ENCODE data around the gene POLR2B. TPM values are rescaled to one million over a fixed set of nuclear protein-coding genes. Genes with fewer than 3 reads are reported as not detected.

POLR2B gene
- total and polyA plus RNA-seq, 2 experiments from 2014 or later, result 52.4 to 110 TPM

DNA sequence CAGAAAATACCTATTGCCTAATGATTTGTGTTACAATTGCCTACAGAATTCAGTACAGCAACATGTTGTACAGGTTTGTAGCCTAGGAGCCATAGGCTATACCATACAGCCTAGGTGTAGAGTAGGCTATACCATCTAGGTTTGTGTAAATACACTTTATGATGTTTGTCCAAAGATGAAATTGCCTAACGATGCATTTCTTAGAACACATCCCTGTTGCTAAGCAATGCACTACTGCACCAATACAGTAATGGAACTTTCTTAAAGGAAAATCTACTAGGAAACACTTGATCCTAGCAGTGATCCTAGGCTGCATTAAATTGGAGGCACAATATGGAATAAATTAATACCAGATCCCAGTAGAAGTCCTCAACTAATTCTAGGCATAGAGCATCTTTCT, 19.6 kb upstream of the POLR2B start:
- WGBS (ENCODE audit: low lambda C conversion rate, missing lambda C conversion rate), result 61% methylated on average over 1 of the region's 1 CpG
- no peaks in the 10 kb centered on the region for H3K36me3 ChIP-seq (replicated peaks; ENCODE audit: insufficient read depth, low read depth)

DNA sequence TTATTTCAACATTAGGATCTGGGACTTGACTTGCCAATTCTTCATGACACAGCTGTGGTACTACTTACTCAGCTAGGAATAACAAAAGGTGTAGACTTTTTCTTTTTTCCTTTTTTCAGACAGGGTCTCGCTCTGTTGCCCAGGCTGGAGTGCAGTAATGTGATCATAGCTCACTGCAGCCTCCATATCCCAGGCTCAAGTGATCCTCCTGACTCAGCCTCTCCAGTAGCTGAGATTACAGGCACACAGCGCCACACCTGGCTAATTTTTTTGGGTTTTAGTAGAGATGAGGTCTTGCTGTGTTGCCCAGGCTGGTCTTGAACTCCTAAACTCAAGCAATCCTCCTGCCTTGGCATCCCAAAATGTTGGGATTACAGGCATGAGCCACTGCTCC, 17.6 kb upstream of the POLR2B start:
- DNase-seq (ENCODE audit: low spot score), result no peak
- 93% methylated on average over 2 of the region's 2 CpGs for WGBS (ENCODE audit: low lambda C conversion rate, missing lambda C conversion rate)
- H3K9me2 ChIP-seq (replicated peaks; ENCODE audit: insufficient read depth), result no peaks in the 10 kb centered on the region
- H3K4me2 ChIP-seq, result no peak overlapping the region
- H4K20me1 ChIP-seq (ENCODE audit: insufficient read depth, poor library complexity, severe bottlenecking), result no peaks in the 10 kb centered on the region
- no peak overlapping the region for H3K27ac ChIP-seq
- TF ChIP-seq EZH2phosphoT487 (IDR thresholded peaks at IDR 0.05; ENCODE audit: low read depth, severe bottlenecking, unreplicated experiment), result no peak
- TF ChIP-seq, protein P1, sequence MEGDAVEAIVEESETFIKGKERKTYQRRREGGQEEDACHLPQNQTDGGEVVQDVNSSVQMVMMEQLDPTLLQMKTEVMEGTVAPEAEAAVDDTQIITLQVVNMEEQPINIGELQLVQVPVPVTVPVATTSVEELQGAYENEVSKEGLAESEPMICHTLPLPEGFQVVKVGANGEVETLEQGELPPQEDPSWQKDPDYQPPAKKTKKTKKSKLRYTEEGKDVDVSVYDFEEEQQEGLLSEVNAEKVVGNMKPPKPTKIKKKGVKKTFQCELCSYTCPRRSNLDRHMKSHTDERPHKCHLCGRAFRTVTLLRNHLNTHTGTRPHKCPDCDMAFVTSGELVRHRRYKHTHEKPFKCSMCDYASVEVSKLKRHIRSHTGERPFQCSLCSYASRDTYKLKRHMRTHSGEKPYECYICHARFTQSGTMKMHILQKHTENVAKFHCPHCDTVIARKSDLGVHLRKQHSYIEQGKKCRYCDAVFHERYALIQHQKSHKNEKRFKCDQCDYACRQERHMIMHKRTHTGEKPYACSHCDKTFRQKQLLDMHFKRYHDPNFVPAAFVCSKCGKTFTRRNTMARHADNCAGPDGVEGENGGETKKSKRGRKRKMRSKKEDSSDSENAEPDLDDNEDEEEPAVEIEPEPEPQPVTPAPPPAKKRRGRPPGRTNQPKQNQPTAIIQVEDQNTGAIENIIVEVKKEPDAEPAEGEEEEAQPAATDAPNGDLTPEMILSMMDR (IDR thresholded peaks at IDR 0.05; ENCODE audit: poor library complexity), result no peak
- TF ChIP-seq EZH2 (IDR thresholded peaks at IDR 0.05; ENCODE audit: borderline replicate concordance), result no peak
- no peaks in the 10 kb centered on the region for H3K9me3 ChIP-seq (ENCODE audit: low read depth)
- no peaks in the 10 kb centered on the region for H3K4me1 ChIP-seq (ENCODE audit: insufficient read depth)
- no peaks in the 10 kb centered on the region for H3K36me3 ChIP-seq (replicated peaks; ENCODE audit: insufficient read depth, low read depth)
- H3K27me3 ChIP-seq, result no peaks in the 10 kb centered on the region
- no peak overlapping the region for H2AFZ ChIP-seq
- no peak overlapping the region for H3K4me3 ChIP-seq
- no peaks in the 10 kb centered on the region for H3K79me2 ChIP-seq

More for the DNA sequence above, 19.6 kb upstream of the POLR2B start:
- H3K4me3 ChIP-seq, result no peak overlapping the region
- H3K4me1 ChIP-seq (ENCODE audit: insufficient read depth), result no peaks in the 10 kb centered on the region
- no peaks in the 10 kb centered on the region for H3K9me3 ChIP-seq (ENCODE audit: low read depth)
- H3K4me2 ChIP-seq, result no peak overlapping the region
- H3K9me2 ChIP-seq (replicated peaks; ENCODE audit: insufficient read depth), result no peaks in the 10 kb centered on the region
- H3K27me3 ChIP-seq, result no peaks in the 10 kb centered on the region
- no peaks in the 10 kb centered on the region for H3K79me2 ChIP-seq
- H3K27ac ChIP-seq, result no peak overlapping the region
- no peaks in the 10 kb centered on the region for H4K20me1 ChIP-seq (ENCODE audit: insufficient read depth, poor library complexity, severe bottlenecking)
- TF ChIP-seq, protein P1 (IDR thresholded peaks at IDR 0.05; ENCODE audit: poor library complexity), result no peak
- TF ChIP-seq EZH2 (IDR thresholded peaks at IDR 0.05; ENCODE audit: borderline replicate concordance) (no peak), EZH2phosphoT487 (IDR thresholded peaks at IDR 0.05; ENCODE audit: low read depth, severe bottlenecking, unreplicated experiment) (no peak)
- no peak overlapping the region for H2AFZ ChIP-seq
- DNase-seq (ENCODE audit: low spot score), result peak; percentile 29

DNA sequence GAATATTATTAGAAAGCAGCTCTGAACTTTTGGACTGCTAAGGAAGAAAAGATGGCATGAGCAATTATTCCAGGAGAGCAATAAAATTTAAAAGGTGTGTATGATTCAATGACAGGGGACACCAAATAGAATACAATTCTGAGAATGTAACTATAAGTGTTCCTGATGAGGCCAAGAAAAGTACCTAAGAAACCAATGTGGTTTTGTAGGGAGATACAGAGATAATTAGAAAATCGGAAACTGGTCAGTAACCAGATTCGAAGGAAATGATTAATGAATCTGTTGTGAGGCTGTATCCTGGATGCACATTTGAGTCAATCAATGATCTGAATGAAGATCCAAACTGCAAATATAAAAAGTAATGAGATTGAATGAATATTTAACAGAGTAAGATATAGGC, 7.3 kb upstream of the POLR2B start:
- H3K9me3 ChIP-seq (ENCODE audit: low read depth), result peaks cover 11% of the 10 kb centered on the region
- no peak for DNase-seq (ENCODE audit: low spot score)
- TF ChIP-seq, protein P1 (IDR thresholded peaks at IDR 0.05; ENCODE audit: poor library complexity), result no peak
- TF ChIP-seq EZH2phosphoT487 (IDR thresholded peaks at IDR 0.05; ENCODE audit: low read depth, severe bottlenecking, unreplicated experiment), result no peak
- TF ChIP-seq EZH2 (IDR thresholded peaks at IDR 0.05; ENCODE audit: borderline replicate concordance), result no peak
- H3K27ac ChIP-seq, result no peak overlapping the region
- H3K4me2 ChIP-seq, result no peak overlapping the region
- H3K27me3 ChIP-seq, result no peaks in the 10 kb centered on the region
- H3K4me1 ChIP-seq (ENCODE audit: insufficient read depth), result peaks cover 4% of the 10 kb centered on the region
- H2AFZ ChIP-seq, result no peak overlapping the region
- no peak overlapping the region for H3K4me3 ChIP-seq
- peaks cover 6% of the 10 kb centered on the region for H4K20me1 ChIP-seq (ENCODE audit: insufficient read depth, poor library complexity, severe bottlenecking)
- no peaks in the 10 kb centered on the region for H3K36me3 ChIP-seq (replicated peaks; ENCODE audit: insufficient read depth, low read depth)
- peaks cover 37% of the 10 kb centered on the region for H3K79me2 ChIP-seq
- H3K9me2 ChIP-seq (replicated peaks; ENCODE audit: insufficient read depth), result no peaks in the 10 kb centered on the region
- 95% methylated on average over 2 of the region's 2 CpGs for WGBS (ENCODE audit: low lambda C conversion rate, missing lambda C conversion rate)

DNA sequence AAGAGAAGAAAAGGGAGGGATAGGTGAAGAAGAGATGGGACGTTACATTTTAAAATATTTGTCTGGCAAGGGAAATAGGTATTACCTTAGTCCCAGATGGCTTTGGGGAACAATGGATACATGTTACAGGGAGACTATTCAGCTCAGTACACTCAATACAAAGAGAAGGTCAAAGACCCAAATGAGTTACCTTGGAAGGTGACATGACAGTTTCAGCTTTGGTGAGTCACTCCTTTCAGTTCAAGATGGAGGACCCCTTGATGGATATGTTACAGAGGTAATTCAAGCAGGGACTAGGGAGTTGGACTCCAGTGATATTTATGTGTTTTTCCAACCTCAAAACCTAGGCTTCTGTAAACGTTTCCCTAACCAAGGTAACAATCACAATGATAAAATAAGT, 6.3 kb upstream of the POLR2B start:
- no peak overlapping the region for H3K27ac ChIP-seq
- H3K9me2 ChIP-seq (replicated peaks; ENCODE audit: insufficient read depth), result no peaks in the 10 kb centered on the region
- DNase-seq (ENCODE audit: low spot score), result no peak
- H3K4me2 ChIP-seq, result no peak overlapping the region
- WGBS (ENCODE audit: low lambda C conversion rate, missing lambda C conversion rate), result 95% methylated on average over 2 of the region's 2 CpGs
- peaks cover 7% of the 10 kb centered on the region for H4K20me1 ChIP-seq (ENCODE audit: insufficient read depth, poor library complexity, severe bottlenecking)
- H3K4me3 ChIP-seq, result no peak overlapping the region
- no peak overlapping the region for H2AFZ ChIP-seq
- no peaks in the 10 kb centered on the region for H3K36me3 ChIP-seq (replicated peaks; ENCODE audit: insufficient read depth, low read depth)
- H3K79me2 ChIP-seq, result peaks cover 41% of the 10 kb centered on the region
- H3K27me3 ChIP-seq, result no peaks in the 10 kb centered on the region
- H3K9me3 ChIP-seq (ENCODE audit: low read depth), result peaks cover 11% of the 10 kb centered on the region
- TF ChIP-seq, protein P1 (IDR thresholded peaks at IDR 0.05; ENCODE audit: poor library complexity), result no peak
- TF ChIP-seq EZH2 (IDR thresholded peaks at IDR 0.05; ENCODE audit: borderline replicate concordance), result no peak
- H3K4me1 ChIP-seq (ENCODE audit: insufficient read depth), result peaks cover 4% of the 10 kb centered on the region
